HG02970 (cell line): Measurements from ENCODE around the gene CSNK1G3.
"Not testable (repeated sequence)": the region's sequence is repeated elsewhere in the genome, so short reads cannot be mapped to it uniquely, and the experiment has no call there.

Experiments
- ATAC-seq: cut with Tn5 transposase; IDR thresholded peaks from one replicate; pipeline ENCODE4 v1.9.1; 2021; ENCODE audit warnings: mild to moderate bottlenecking, moderate library complexity, moderate number of reproducible peaks; ENCODE audit not compliant: unreplicated experiment, low FRiP score

CSNK1G3 gene

DNA sequence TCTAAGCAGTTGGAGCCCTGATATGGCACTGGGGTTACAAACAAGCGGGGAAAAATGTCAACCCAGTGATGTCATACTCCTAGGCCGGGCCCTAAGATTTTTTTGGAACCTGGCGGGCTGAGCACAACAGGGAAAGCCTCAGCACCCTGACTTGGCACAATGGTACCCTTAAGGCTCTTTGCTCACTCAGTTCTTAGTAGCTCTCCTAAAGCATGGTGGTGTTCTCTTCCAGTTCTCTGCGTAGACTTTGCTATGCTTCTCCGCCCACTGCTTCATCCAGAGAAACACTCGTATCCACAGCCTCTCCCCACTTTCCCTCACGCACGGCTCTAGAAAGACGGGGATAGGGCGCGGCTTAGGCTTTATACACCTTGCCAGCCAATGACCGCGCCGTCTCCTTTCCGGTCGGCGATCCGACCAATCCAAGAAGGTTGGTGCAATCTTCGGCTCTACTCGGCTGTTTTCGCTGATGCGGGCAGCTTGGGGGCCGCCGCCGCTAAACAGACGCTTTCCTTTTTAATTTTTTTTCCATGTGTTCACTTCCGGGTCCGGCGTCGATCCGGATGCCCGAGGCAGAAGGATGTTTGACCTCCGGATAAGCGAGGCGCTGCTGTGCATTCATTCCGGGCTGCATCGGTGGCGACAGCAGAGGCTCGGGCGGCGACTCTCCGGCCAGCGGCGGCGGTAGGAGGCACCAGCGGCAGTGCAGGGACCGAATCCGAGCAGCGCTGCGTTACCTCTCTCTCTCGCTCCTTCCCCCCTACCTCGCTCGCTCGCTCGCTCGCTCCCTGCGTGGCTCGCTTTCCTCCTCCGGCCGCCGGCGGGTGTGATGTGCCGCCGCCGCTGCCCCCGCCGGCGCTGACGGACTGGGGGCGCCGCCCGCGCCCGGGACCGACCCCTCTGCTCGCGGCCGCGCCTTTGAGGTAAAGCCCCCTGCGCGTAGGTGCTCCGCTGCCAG, at the start of gene CSNK1G3:
CSNK1G3 (plus strand) TSS at position 530 of the 958 bp plus-strand sequence. CDS start 33,487 bp downstream, outside the sequence.
- peak; percentile 95 for ATAC-seq

DNA sequence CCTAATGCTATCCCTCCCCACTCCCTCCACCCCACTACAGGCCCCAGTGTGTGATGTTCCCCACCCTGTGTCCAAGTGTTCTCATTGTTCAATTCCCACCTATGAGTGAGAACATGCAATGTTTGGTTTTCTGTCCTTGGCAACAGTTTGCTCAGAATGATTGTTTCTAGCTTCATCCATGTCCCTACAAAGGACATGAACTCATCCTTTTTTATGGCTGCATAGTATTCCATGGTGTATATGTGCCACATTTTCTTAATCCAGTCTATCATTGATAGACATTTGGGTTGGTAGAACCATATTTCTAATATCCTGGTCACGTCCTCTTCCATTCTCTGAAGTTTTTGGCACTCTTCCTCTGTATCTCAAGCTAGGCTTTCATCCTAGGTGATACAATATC, 45.1 kb upstream of the CSNK1G3 start:
- ATAC-seq = not testable (repeated sequence)

DNA sequence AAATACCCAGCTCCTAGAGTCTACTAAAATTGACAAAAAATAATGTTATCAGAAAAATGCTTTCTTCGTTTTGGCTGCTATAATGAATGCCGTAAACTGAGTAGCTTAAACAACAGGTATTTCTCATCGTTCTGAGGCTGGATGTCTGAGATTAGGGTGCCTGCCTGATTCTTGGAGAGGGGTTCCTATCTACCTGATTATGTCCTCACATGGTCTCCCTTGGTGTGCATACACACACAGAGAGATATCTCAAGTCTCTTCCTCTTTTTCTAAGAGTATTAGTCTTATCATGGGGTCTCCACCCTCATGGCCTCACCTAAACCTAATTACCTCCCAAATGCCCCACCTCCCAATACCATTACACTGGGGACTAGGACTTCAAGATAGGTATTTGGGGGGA, 40.6 kb upstream of the CSNK1G3 start:
- ATAC-seq = no peak

DNA sequence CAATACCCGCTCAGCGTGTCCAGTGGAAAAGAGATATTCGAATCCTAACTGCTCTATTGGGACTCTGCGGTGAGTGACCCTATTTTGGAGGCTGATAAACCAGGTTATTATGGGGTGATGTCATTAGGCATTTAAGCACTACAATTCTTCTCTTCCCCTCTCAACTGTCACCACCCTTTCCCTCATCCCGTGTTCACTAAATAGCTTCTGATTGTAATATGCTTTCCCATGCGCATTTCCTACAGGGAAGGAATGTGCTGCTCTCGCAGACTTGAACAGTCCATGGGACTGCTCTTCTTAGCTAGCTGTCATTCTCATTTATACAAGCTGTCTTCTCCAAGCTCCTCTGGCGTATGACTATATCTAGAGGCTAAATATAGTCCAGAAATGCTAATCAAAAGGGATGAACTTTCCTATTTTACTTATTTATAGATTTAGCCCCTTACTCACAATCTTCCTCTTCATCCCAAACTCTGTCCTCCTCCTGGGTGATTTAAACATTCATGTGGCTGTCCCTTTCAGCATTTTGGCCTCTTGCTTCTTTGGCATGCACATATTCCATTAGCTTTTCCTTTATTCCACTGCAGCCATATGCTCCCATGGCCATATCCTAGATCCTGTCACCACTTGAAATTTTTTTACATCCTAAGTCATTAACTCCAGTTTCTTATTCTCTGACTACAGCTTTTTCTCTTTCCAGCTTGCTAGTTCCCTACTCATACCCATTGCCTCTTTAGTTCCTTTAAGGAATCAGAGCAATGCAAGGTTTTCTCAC, 39.6 kb upstream of the CSNK1G3 start:
- ATAC-seq = no peak

DNA sequence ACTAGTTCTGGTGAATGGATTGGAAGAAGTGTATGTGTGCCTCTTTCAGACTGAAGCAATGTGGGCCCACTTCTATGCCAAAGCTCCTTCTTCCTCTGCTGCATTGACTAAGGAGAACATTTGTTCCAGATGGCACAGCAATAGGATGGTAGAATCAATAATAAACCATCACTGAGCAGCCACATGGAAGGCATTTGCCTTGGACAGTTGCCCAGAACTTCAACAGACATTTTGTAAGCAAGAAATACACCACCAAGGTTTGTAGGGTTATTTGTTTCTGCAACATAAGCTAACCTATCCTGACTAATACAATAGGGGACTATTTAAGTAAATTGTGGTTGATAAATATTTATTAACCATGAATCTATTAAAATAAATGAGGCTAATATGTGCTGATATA, 37.7 kb upstream of the CSNK1G3 start:
- no peak for ATAC-seq

DNA sequence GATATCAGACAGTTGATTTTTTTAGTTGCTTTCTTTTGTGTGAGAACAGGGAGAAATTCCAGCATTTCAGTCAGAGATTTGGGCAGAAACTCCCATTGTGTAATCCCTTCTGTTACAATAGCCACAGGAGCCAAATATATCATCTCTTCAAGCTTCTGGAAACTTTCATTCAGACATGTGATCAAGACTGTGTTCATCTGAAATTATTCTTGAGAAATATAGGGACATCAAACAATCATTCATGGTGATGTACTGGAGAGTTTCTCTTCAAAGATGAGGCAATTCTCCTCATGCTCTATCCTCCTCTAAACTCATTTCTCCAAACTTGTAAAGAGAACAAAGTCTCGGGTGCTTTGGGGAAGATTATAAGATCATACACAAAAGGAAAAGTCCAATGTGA, 35.2 kb upstream of the CSNK1G3 start:
- no peak for ATAC-seq

DNA sequence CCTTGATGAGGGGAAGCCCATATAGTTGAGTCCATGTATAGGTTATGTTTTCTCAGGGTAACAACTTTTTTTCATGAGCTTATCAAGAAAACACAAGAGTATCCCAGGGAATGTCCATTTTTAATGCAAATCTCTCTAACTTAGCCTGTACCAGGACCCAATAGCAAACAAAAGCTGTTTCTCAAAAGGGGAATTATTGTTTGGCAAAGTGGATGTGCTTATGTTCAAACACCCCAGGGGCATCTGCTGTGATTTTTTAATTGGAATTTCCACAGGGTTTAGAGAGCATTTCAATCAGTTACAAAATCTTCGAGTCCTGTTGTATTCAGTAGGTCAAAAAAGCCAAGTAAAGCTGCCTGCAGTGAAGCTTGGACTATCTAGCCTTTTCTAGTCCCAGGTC, 33.4 kb upstream of the CSNK1G3 start:
- no peak for ATAC-seq

DNA sequence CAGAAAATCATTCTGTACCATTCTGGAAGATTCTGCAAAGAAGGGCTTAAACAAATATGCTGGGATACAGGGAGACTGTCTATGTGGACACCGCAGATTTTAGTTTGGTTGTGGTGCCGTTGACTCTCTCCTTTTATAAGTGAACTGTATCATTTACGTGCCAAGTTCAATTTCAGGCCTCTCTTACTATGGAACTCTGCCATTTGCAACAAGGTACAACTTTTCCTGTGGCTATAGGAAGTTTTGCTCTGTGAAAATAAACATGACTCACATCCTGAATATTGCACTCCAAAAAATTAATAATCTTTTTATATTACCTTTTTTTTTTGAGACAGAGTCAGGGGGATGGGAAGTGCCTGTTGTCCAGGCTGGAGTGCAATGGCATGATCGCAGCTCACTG, 29.7 kb upstream of the CSNK1G3 start:
- ATAC-seq = no peak

DNA sequence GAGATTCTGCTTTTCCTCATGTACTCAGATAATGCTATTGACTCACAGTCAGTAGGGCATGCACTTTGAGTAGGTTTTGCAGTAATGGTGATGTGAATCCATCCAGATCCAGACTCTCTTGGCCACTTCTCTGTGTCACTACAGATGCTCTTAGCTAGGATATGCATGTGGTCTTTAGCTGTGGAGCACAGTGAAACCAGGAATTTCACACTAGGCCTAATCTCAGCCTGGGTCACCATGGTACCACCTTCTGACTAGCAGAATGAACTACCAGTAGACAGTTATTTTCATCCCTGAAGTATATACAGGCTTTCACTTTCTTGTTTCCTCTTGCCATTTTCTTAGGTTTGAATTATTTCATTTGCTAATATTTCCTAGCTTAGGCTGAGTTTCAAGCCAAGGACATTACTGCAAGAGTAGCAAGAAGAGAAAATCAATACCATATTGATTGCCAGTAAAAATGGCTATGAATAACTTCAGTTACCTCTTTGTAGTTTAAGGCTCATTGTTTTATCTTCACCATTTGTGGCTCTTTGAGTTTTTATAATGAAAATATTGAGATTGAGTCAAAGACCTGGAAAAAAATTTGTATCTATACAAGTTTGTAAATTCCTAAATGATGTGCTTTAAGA, 28.4 kb upstream of the CSNK1G3 start:
- ATAC-seq = no peak

DNA sequence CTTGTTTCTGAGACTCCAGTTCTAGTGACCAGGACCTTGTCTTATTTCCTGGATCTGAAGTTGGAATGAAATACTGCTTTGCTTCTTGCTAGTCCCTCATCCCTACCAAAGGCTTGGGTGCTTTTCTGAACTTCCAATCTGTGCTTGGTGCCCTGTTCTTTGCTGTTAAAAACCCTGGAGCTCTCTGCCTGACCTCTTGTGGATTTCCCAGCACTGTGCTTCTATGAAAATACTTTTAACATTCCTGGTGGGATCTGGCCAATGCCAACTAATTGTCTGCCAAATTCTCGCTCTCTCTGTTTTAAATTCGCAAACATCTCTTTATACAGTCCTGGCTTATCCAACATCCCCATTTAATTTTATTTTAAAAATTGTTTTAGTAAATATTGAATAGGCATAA, 26.7 kb upstream of the CSNK1G3 start:
- ATAC-seq = no peak

DNA sequence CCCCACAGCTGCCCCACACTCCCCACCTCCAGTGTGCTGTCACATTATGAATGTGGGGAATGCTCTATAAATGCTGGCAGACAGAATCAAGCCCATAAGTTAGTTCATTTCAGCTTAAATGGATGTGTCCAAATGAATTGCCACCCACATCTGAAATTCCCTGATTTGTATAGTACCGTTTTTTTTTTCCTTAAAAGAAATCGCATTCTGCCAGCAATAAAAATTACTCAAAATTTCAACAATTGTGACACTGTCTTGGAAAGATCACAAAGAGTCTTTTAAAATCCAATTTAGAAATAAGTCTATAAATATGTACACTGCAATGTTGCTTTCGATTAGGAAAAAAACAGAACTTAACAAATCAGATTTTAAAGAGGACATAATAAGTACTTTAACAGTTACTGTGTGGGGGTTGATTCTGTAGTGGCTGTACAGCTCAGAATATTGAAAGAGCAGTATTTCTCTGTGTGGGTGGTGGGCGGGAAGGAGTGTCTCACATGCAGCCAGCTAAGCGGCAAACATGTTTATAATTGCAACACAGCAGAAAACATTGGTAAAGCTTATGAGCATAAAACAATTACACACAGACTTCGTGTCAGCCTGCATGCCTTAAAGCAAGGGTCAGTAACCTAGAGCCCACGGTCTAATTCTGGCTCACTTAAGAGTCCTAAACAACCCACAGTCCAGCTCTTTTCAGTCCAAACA, 24.9 kb upstream of the CSNK1G3 start:
- ATAC-seq = no peak

DNA sequence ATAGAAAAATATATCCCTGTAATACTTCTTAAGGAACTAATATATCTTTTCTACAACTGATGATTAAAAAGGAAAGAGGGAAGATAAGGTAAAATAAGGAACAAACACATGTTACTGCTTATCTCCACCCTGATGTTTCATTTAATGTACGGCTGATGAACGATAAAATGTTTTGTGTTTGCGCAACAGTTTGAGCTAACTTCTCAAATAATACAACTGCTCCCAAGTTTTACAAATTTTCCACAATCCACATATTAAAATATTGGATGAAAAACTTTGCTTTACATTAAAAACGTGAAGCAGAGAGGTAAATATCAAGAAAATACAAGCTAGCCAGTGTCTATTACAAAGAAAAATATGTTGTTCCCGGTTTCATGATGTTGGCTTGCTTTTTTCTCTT, 21.0 kb upstream of the CSNK1G3 start:
- no peak for ATAC-seq

DNA sequence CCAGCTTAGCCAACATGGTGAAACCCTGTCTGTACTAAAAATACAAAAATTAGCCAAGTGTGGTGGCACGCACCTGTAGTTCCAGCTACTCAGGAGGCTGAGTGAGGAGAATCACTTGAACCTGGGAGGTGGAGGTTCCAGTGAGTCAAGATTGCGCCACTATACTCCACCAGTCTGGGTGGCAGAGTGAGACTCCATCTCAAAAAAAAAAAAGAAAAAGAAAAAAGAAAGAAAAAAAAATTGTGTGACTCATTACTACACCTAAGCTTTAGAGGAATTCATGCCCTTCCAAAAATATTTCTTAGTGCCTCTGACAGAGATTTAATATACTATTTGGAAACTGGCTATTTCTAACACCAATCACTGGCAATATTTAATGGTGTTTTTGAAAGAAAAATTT, 16.8 kb upstream of the CSNK1G3 start:
- not testable (repeated sequence) for ATAC-seq

DNA sequence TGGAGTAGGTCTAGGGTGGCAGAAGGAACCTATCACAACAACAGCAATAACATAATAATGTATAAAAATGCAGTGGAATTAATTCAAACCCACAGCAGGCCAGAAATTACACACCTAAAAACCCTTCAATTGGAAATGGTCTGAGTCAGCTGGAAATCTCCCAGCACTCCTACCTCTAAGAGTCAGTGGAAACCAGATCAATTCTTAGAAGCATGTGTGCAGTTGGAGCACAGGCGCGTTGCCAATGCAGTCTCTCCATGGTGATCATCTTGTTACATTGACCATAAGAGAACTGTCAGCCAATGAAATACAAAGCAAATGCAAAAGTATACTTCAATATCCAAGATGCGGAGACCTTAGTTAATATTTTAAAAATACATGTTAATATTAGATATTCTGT, 15.1 kb upstream of the CSNK1G3 start:
- no peak for ATAC-seq

DNA sequence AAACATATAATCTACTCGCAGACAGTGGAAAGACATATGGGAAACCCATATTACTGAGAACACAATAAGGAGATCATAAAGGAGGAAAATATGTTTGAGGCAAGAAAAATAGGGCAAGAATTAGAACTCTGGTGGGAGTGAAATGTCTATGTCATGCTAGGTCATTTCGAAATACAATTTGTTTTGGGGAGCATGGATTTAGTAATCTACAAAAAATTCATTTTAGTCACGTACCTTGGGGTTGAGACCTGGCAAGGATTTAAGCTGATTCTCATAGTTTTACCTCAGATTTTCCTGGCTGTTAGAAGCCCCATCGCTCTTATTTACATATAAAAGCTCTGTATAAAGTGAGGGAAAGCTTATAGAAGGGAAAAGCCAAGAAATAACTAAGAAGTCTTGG, 11.5 kb upstream of the CSNK1G3 start:
- no peak for ATAC-seq

DNA sequence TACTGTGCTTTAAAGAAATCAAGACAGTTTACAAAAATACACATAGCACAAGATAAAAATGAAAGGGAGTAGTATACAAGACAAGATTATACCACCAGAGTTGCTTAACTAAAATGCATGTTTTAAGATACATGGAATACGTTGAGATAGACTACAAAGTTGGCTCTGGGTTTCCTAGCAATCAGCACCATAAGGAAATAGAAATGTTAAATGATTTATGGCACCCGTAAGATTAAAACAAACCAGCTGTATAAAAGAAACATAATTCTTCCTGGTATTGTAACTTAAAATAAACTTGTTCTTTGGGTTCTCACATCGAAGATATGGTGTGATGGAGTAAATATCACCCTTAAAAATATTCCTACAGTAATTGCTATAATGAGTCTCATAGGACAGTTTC, 9.9 kb upstream of the CSNK1G3 start:
- no peak for ATAC-seq

DNA sequence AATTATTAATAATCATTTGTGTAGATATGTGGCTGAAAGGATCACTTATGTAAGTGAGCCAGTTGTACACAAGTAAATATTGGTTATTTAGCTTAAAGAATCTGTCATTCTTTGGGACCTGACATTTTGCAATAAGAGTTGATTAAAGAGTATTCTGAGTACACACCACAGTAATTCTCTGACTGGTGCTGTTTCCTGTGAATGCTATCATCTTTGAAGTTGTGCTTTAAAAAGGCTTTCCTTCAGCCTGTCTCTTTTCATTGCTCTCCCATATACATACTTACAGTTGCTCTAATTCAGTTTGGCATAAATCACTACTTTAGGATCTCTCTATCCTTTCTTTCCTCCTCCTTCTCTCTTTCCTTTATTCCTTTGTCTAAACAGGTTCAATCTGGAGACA, 8.7 kb upstream of the CSNK1G3 start:
- no peak for ATAC-seq

DNA sequence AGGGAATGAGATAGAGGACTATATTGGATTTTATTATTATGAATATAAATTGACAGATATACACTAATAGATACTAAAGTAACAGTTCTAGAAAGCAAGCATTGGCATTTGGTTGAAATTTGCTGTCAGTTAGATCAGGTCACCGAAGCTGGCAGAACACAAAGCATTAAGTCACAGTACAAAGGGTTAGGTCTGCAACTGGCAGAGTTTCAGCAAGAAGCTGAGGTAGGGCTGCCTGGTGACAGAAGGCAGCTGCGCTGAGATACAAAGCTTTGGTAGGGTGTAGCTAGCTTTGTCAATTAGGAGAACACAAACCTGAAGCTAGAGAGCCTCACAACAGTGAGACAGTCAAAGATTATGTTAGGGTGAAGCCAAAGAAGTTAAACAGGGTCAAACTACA, 6.3 kb upstream of the CSNK1G3 start:
- no peak for ATAC-seq

DNA sequence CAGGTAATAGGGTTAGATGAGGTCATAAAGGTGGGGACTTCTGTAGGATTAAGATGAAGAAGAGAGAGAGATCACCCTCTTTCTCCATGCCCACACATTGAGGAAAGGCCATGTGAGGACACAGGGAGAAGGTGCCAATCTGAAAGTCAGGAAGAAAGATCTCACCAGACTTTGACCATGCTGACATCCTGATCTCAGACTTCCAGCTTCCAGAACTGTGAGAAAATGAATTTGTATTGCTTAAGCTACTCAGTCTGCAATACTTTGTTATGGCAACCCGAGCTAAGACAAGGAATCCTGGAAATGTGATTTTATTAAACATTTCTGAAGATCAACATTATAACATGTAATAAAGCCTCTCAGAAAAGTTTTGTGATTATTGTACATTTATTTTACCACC, 3.5 kb upstream of the CSNK1G3 start:
- no peak for ATAC-seq

DNA sequence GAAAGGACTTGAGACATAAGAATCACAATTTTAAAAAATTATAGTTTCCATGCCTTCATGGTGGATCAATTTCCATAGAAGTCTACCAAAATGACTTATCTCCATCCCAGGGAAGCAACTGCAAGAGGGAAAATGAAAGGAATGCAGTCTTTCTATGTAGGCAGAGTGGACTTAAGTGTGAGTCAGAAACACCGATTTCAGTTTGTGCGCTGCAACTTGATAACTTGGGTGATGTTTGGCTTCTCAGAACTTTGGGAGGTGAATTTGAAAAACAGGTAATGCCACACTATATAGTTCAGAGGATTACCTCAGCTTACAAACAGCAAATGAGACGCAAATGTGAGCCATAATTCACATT, 708 bp upstream of the CSNK1G3 start:
- ATAC-seq = no peak
